HepG2 (cell line): ENCODE results near the gene GPR25. TPM values are rescaled to one million over a fixed set of nuclear protein-coding genes. Genes with fewer than 3 reads are reported as not detected.

ENCODE experiments used
- ATAC-seq: fragments of 200-7000 bp; cut with Tn5 transposase; 3 replicates; pipeline ENCODE4 v1.9.1; 2020; ENCODE audit warnings: mild to moderate bottlenecking, moderate library complexity
- BruUV-seq: library from RNA; stranded (reverse); fragments of 400-500 nt; replicated peaks from 2 replicates; lab custom pipeline; 2021; lab: Mats Ljungman, UMichigan
- CTCF ChIA-PET: fragments of 300-600 bp; formaldehyde crosslinking; extraction: SDS; loops from one replicate; lab custom pipeline; 2021; ENCODE audit warnings: low total read pairs, inconsistent platforms, low intra/inter-chr PET ratio; lab: Yijun Ruan, JAX
- POLR2A ChIA-PET: fragments of 350-600 bp; sonication (Branson Sonifier 250); formaldehyde crosslinking; loops from one replicate; lab custom pipeline; 2020; ENCODE audit warnings: antibody characterized with exemption, inconsistent platforms; lab: Yijun Ruan, JAX
- DNase-seq: peaks from one replicate; pipeline ENCODE4 v3.0.0-alpha.2; 2015; ENCODE audit warnings: low spot score
- FAIRE-seq: peaks from 3 replicates; lab custom pipeline; 2011; peaks lifted over from hg19 to GRCh38; lab: Jason Lieb, UNC
- H2AFZ ChIP-seq: one replicate; pipeline ENCODE4 v1.6.1; 2011; ENCODE audit warnings: low read length, inconsistent platforms
- H3K27ac ChIP-seq: fragments of 300-600 bp; 3 replicates; pipeline ENCODE4 v1.8.0; 2011; ENCODE audit warnings: mixed run types, mild to moderate bottlenecking, mixed read lengths, low read length, inconsistent platforms; ENCODE audit not compliant: insufficient read depth; ENCODE audit errors: extremely low read length
- H3K27me3 ChIP-seq, 2 experiments: fragments of 200-600 bp in 1 of 2; 2 replicates in 1 of 2; 3 replicates in 1 of 2; pipeline versions ENCODE4 v1.6.0 to v1.8.0; 2011; ENCODE audit warnings: low read length in 2 of 2, mild to moderate bottlenecking in 2 of 2, moderate library complexity in 2 of 2, inconsistent platforms in 1 of 2; ENCODE audit not compliant: insufficient read depth in 2 of 2, control insufficient read depth in 1 of 2
- H3K36me3 ChIP-seq, 2 experiments: fragments of 200-600 bp in 1 of 2; replicated peaks in 1 of 2; 2 replicates in 1 of 2; 3 replicates in 1 of 2; pipeline versions ENCODE4 v1.5.1 to v1.8.0; 2011; ENCODE audit warnings: low read length in 2 of 2, inconsistent platforms in 1 of 2; ENCODE audit not compliant: insufficient read depth in 2 of 2, control insufficient read depth in 1 of 2
- H3K4me1 ChIP-seq: 2 replicates; pipeline ENCODE4 v1.5.1; 2012; ENCODE audit warnings: low read length, inconsistent platforms; ENCODE audit not compliant: insufficient read depth
- H3K4me2 ChIP-seq: 2 replicates; pipeline ENCODE4 v1.6.0; 2011; ENCODE audit warnings: low read depth, low read length, inconsistent platforms
- H3K4me3 ChIP-seq, 3 experiments: fragments of 200-600 bp in 1 of 3; sonication (generic), shearing (Covaris generic) in 1 of 3; replicated peaks in 1 of 3; 2 replicates each; pipeline ENCODE4 v1.5.1; 2011 to 2016; ENCODE audit warnings: low read length in 3 of 3, inconsistent platforms in 2 of 3, low read depth in 2 of 3, mild to moderate bottlenecking in 2 of 3, control low read depth in 1 of 3, mixed read lengths in 1 of 3; ENCODE audit not compliant: insufficient read depth in 1 of 3
- H3K79me2 ChIP-seq: one replicate; pipeline ENCODE4 v1.6.1; 2011; ENCODE audit warnings: low read length, inconsistent platforms; ENCODE audit not compliant: insufficient read depth
- H3K9ac ChIP-seq: 2 replicates; pipeline ENCODE4 v1.6.0; 2011; ENCODE audit warnings: mild to moderate bottlenecking, low read depth, low read length, inconsistent platforms; ENCODE audit not compliant: insufficient read depth
- H3K9me3 ChIP-seq: 2 replicates; pipeline ENCODE4 v1.5.1; 2012; ENCODE audit warnings: mild to moderate bottlenecking, low read length
- H4K20me1 ChIP-seq: 2 replicates; pipeline ENCODE4 v1.6.0; 2011; ENCODE audit warnings: inconsistent platforms, mild to moderate bottlenecking, low read length, moderate library complexity; ENCODE audit not compliant: insufficient read depth
- AFF4 ChIP-seq: sonication (generic); formaldehyde crosslinking; IDR thresholded peaks from 2 replicates; pipeline ENCODE4 v1.4.0; 2020; ENCODE audit warnings: missing genetic modification reagents
- SPEN ChIP-seq: sonication (generic); formaldehyde crosslinking; IDR thresholded peaks from 2 replicates; pipeline ENCODE4 v1.5.1; 2020; ENCODE audit warnings: low read depth, mild to moderate bottlenecking, missing genetic modification reagents
- ZNF207 ChIP-seq: fragments of 450-650 bp; IDR thresholded peaks from 2 replicates; pipeline ENCODE4 v1.6.1; 2016; ENCODE audit warnings: antibody characterized with exemption, borderline replicate concordance
- ZNF501 ChIP-seq: sonication (generic); formaldehyde crosslinking; IDR thresholded peaks from 2 replicates; pipeline ENCODE4 v1.5.1; 2020; ENCODE audit warnings: mild to moderate bottlenecking, moderate library complexity, missing genetic modification reagents
- ZNF672 ChIP-seq: sonication (generic); formaldehyde crosslinking; IDR thresholded peaks from 2 replicates; pipeline ENCODE4 v1.8.1; 2022; ENCODE audit warnings: missing genetic modification reagents
- in situ Hi-C: cut with HindIII; loops from 2 replicates; pipeline ENCODE4 v1.10.0; 2017; ENCODE audit warnings: low pct_unique_long_range_greater_than_20kb; ENCODE audit not compliant: extremely low pct_ligation_motif_present
- intact Hi-C: fragments of 100-400 bp; cut with micrococcal nuclease; formaldehyde crosslinking; loops from one replicate; pipeline ENCODE4 v1.10.0; 2022; ENCODE audit not compliant: unreplicated experiment
- polyA plus RNA-seq, 8 experiments: library from polyadenylated mRNA; depleted of rRNA in 3 of 8; stranded (reverse) in 7 of 8; unstranded in 1 of 8; fragments of >200 nt; fragmentation: Illumina TruSeq in 4 of 8; extraction: Trizol in 4 of 8; gene quantifications; 2 replicates each; pipeline versions ENCODE4 v1.2.1 to v1.2.3, GENCODE V29; 2011 to 2016; ENCODE audit warnings: low read depth in 4 of 8, missing spikeins in 1 of 8, mixed read lengths in 1 of 8; ENCODE audit not compliant: insufficient read depth in 1 of 8
- total RNA-seq, 5 experiments: library from RNA; depleted of rRNA; stranded (reverse); fragments of >200 nt; fragmentation: Illumina TruSeq; extraction: Trizol; gene quantifications; 2 replicates each; pipeline ENCODE4 v1.2.3, GENCODE V29; 2016; ENCODE audit warnings: low read depth in 1 of 5

GPR25 gene
- total and polyA plus RNA-seq, 2 of the 13 experiments (the other 11 are each of a cell fraction or from before 2014, with no cell fraction given): not detected

GRCh38 chr1:200850554-200850953 lies 22.2 kb upstream of the GPR25 start:
- DNase-seq (no peak), ATAC-seq (no peak), FAIRE-seq (no peak)
- H3K9ac ChIP-seq: no peak overlapping the region
- CTCF ChIA-PET: no interaction called here
- H3K36me3 ChIP-seq: peaks cover 2 to 31% of the 10 kb centered on the region in 2 experiments; a peak in 4 of 5 replicates
- H3K27ac ChIP-seq: no peak overlapping the region
- TF ChIP-seq ZNF672 (CRISPR knock-in tag) (no peak), ZNF207 (no peak), ZNF501 (CRISPR knock-in tag) (no peak), SPEN (no peak), AFF4 (CRISPR knock-in tag) (no peak)
- H3K4me2 ChIP-seq: no peak overlapping the region
- H3K9me3 ChIP-seq: no peaks in the 10 kb centered on the region
- no peak overlapping the region for H2AFZ ChIP-seq
- intact Hi-C loops (no loop called here), in situ Hi-C loops (no loop called here)
- POLR2A ChIA-PET: no interaction called here
- no peak overlapping the region for H3K4me3 ChIP-seq
- no TSS peak for BruUV-seq
- no peaks in the 10 kb centered on the region; a peak in 1 of 5 replicates for H3K27me3 ChIP-seq
- no peaks in the 10 kb centered on the region for H3K79me2 ChIP-seq
- no peaks in the 10 kb centered on the region; the same call in 1 of the 2 replicates for H3K4me1 ChIP-seq
- H4K20me1 ChIP-seq: no peaks in the 10 kb centered on the region
